ENCODE results near the gene HK1.
"Not testable (repeated sequence)": the region's sequence is repeated elsewhere in the genome, so short reads cannot be mapped to it uniquely, and the experiment has no call there.

HK1 gene

DNA sequence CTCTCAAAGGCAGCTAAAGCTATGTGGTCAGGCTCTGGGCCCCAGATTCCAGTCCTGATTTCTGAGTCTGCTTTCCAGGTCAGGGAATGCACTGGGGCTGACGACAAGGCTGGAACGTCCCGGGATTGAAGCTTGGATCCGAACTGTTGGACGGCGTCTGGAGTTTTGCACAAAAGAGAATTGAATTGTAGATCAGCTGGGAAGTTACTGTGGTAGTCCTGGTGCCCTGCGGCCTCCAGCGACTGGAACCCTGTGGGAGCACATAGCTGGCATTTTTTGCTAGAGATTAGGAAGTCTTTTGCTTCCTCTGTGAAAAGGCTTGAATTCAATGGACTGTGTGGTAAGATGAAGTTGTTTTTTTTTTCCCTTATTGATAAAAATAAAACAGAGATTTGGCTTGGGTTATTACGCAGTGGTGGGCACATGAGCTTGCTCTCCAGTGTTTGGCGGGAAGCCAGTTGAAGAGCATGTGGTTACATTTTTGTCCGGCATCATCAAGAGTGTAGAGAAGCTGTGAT is at the start of gene HK1:
Gene HK1 (plus strand): TSS at position 51 of the 518 bp plus-strand sequence.
- DNase-seq: no peak

DNA sequence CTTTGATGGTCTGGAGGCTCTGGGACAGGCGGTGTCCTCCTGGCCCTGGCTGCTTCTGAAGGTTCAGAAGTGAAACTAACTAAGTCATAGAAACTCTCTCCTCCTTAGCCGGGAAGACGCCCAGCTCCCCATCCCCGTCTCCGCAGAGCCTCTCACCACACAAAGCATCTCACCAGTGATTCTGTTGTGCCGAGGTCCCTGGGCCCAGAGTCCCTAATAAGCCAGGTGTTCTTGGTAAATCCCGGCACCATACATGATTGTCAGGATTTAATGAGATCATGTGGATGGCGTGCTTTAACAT is 48.7 kb upstream of the HK1 start:
- DNase-seq: no peak

- no peak for DNase-seq
Observed at GRCh38 chr10:69230128-69230527, 48.2 kb upstream of the HK1 start.

DNA sequence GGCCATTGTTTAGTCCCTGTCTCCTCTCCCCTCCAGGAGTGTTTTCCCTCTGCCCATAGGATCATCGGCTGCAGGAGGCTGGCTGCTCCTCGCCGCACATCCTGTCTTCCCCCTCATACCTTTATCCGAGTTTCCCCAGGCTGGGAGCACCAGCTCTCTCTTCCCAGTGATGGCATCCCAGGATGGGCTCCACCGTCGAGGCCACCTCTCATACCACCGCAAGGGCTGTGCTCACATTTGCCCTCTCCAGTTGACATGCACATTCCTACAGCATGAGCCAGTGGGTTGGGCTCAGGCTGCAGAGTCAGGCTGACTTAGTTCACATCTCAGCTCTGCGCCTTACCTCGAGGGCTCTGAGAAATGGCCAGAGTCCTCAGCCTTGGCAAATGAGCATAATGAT is 46.0 kb upstream of the HK1 start:
- no peak for DNase-seq

DNA sequence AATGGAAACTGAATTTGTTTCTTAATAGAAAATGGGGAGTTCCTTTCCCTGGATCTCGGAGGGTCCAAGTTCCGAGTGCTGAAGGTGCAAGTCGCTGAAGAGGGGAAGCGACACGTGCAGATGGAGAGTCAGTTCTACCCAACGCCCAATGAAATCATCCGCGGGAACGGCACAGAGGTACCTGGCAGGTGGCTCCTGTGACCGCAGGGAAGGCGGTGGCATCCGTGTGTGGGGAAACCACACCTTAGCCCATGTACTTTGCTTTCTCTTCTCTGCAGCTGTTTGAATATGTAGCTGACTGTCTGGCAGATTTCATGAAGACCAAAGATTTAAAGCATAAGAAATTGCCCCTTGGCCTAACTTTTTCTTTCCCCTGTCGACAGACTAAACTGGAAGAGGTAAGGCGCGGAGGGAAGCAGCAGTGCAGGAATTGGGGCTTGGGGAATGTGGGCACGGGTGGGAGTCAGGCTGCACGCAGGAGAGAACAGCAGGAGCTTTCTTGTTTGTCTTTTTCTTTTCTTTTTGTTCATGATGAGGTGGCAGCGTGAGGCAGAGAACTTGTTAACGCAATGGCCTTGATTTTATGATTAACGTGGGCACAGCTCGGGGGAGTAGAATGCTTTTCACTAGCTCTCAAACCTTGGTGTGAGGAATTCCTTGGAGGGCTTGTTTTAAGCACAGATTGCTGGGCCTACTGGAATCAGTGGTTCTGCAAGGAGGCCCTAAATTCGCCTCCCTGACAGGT is 45.4 kb upstream of the HK1 start:
- DNase-seq: no peak

DNA sequence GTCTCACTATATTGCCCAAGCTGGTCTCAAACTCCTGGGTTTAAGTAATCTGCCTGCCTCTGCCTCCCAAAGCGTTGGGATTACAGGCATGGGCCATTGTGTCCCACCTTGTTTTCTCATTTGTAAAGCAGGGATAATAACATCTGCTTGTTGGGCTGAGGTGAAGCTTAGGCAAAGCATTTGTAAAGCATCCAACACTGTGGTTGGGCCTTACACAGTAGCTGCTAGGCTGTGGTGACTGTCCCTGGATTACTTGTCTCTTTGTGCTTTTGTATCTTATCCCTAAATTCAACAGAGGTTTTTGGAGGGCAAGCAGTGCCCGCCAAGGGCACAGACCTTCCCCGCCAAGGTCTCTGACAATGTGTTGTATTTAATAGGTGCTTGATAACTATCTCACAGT is 43.8 kb upstream of the HK1 start:
- DNase-seq: no peak

GRCh38 chr10:69237528-69238159 is 40.7 kb upstream of the HK1 start:
- peak; percentile 17 for DNase-seq

DNA sequence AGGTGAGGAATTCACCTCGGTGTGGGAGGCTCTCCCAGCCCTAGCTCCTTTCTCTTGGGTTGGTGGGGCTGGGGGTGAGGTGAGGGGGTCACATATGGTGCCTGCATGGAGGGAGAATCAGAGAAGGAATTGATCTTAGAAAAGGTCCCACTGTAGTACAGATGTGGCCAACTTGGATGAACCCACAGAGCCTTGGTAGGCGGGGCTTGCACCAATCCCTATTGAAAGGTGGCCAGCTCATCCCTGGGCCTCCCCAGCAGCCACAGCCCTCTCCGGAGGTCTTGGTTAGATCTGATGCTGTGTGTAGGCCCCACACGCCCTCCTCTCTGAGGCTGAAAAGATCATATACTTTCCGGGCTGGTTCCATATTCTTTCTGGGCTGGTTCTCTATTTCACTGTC is 39.2 kb upstream of the HK1 start:
- DNase-seq: no peak

GRCh38 chr10:69239816-69240434 is 38.4 kb upstream of the HK1 start:
- no peak for DNase-seq

DNA sequence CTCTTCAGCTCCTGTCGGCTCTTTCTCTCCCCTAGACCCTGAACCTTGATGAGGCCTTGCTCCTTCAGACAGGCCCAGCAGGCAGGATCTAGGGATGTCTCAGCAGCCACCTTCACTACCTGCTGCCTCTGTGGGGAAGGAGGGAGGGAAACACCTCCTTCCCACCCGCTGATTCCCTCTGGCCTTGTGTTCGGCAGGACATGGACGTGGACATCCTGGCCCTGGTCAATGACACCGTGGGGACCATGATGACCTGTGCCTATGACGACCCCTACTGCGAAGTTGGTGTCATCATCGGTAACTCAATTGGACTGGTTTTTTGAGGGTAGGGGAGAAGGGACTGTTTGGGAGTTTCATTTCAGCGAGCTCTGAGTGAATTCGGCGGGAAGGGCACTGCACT is 37.8 kb upstream of the HK1 start:
- no peak for DNase-seq

DNA sequence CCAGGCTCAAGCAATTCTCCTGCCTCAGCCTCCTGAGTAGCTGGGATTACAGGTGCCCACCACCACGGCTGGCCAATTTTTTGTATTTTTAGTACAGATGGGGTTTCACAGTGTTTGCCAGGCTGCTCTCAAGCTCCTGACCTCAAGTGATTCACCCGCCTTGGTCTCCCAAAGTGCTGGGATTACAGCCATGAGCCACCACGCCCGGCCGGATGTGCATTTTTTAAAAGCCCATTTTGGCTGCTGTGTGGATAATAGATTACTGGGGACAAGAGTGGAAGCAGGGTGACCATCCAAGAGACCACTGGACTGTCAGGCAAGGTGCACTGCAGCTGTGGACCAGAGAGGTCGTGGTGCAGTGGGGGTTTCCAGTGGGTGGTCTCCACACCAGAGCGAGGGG is 36.7 kb upstream of the HK1 start:
- DNase-seq: no peak

DNA sequence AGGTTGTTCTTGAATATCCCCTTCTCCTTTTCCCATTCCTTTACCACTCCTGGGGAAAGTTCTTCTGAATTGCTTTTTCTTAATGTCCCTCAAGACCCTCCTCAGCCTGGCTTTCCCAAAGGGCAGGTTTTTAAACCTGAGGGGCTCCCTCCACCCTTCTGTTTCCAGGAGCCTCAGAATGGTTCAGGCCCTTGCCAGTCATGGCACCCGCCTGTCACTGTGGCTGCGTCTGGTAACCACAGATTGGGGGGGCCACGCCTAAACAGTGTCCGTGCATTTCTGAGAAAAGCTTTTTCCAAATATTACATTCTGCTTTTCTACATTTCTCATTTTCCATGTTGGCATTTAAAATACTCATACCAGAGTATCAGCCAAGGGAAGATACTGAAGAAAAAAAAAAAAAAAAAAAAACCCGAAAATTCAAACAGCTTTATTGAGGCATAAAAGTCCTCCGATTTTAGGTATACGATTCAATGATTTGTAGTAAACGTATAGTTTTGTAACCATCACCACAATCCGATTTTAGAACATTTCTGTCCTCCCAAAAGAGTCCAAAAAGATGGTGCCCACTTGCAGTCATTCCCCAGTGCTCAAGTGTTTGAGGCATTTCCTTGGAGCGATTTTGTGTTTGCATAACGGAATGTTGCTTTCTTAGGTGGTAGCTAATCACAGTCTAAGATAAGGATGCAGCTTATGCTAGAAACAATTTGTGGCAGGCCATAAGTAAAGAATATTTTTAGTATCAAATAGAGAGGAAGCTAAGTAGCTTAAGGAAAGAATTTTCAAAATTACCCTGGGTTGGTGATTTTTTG is 36.0 kb upstream of the HK1 start:
- no peak for DNase-seq

DNA sequence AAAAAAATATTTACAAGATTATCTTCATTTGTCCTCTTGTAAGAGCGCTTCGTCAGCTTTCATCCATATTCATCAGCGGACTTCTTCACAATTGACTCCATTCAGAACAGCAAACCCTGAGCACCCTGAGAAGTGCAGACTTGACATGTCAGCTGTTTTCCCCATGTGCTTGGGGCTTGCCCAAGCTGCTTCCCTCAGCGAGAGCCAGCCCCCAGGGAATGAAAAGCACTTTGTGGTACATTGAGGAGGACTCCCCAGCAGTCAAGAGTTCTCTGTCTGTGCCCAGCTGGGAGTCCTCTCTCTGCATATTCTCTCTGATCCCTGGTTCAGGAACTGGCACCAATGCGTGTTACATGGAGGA is 35.5 kb upstream of the HK1 start:
- DNase-seq: peak; percentile 7

DNA sequence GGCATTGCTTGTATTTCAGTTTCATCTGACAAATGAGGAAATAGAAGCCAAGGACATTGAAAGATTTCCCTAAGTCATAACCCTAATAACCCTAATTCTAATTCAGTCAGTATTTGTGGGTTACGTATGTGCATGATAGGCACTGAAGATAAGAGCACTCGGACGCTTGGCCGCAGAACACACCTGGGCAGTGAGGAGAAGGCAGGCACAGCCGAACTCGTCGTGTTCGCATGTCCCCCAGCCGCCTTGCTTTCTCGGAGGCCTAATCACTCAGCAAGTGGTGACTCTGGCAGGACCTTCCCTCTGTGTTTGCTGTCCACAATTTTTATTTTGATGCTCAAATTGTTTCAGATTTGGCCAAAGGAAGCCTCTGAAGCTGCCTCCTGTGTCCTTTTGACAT is 34.5 kb upstream of the HK1 start:
- DNase-seq: no peak

DNA sequence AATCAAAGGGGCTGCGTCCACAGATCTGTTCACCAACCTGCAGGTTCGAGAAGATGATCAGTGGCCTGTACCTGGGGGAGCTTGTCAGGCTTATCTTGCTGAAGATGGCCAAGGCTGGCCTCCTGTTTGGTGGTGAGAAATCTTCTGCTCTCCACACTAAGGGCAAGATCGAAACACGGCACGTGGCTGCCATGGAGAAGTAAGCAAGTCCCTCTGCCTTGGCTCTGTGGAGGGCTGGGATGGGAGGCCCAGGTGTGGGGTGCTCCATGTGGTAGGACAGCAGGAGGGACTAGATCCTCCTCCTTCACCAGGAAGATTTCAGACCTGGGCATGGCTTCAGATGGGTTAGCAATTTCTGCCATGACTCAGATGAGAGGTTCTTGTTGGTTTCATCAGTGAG is 32.3 kb upstream of the HK1 start:
- DNase-seq: no peak

- DNase-seq: no peak
Observed at GRCh38 chr10:69246581-69247312, 31.5 kb upstream of the HK1 start.

- DNase-seq: no peak
Observed at GRCh38 chr10:69247313-69247710, 31.0 kb upstream of the HK1 start.

GRCh38 chr10:69248117-69248730 is 30.1 kb upstream of the HK1 start:
- no peak for DNase-seq

- DNase-seq: no peak
Observed at GRCh38 chr10:69250041-69250440, 28.3 kb upstream of the HK1 start.

DNA sequence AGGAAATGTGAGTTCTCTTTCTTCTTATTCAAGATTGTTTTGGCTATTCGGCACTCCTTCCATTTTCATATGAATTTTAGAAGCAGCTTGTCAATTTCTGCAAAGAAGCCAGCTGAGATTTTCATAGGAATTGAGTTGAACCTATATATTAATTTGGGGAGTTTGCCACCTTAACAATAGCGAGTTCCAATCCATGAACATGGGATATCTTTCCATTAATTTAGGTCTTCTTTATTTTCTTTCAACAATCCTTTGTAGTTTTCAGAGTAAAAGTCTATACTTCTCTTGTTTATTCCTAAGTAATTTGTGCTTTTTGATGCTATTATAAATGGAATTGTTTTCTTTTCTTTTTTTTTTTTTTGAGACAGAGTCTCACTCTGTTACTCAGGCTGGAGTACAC is 26.9 kb upstream of the HK1 start:
- not testable (repeated sequence) for DNase-seq

DNA sequence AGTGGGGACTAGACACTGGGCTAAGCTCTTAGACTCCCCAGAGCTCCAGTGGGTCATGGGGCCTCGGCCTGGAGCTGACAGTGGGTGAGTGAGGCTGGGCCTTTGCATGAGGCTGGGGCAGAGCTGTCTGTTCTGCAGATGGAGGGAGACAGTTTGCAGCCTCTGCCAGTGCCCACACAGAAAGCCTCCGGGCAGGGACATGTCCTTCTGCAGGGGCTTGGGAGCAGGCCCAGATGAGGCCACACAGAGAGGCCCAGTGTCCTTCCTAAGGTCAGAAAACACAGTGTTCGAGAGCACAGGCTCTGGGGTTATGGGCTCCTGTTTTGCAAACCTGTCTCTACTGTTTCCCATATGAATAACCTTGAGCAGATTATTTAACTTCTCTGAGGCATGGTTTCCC is 25.1 kb upstream of the HK1 start:
- DNase-seq: no peak

DNA sequence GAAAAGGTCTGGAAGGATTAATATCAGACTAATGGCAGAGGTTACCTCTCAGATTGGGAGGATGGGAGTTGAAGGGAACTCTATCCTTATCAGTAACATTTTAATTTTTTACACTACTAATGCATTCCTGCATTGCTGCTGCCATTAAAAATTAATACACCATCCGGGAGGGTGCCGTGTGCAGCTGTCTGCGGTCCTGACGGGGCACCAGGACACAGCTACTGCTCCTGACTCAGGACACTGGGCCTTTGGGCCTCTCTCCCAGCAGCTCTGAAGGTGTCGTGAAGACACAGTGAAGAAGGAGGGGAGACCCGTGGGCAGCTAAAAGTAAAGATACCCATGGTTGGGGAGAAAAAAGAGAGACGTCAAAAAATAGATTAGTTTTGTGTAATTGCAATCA is 23.4 kb upstream of the HK1 start:
- DNase-seq: no peak
